ENCODE results near the gene REST.

- TF ChIP-seq CTCF (conservative IDR thresholded peaks at IDR 0.05 in 1 of 2, IDR thresholded peaks at IDR 0.05 in 1 of 2; ENCODE audit: low read depth in 1 of 2, low read length in 2 of 2) (no peak), EZH2 (IDR thresholded peaks at IDR 0.05; ENCODE audit: low read length, missing control alignments) (no peak)
Measured at GRCh38 chr4:56940403-56940802, 32.7 kb downstream of the REST start.

All from fibroblast of lung (primary cell).